ENCODE results near the gene C4BPB.

Gene C4BPB

GRCh38 chr1:207145401-207146058 is 56.9 kb downstream of the C4BPB start:
- TF ChIP-seq JUND (IDR thresholded peaks at IDR 0.05; ENCODE audit: low read depth) = no peak
- DNase-seq (ENCODE audit: low read depth in 1 of 2, low spot score in 1 of 2) = peak in 1 of 2 experiments; percentile 19
- in situ Hi-C loops (cut with HindIII; ENCODE audit: low pct_unique_long_range_greater_than_20kb, low sequenced_read_pairs) = no loop called here

Measured in T47D (cell line).